Measurements from ENCODE around the gene GATA5.

GATA5 gene

GRCh38 chr20:62472138-62472940, 3.5 kb downstream of the GATA5 start:
- no peak for DNase-seq

DNA sequence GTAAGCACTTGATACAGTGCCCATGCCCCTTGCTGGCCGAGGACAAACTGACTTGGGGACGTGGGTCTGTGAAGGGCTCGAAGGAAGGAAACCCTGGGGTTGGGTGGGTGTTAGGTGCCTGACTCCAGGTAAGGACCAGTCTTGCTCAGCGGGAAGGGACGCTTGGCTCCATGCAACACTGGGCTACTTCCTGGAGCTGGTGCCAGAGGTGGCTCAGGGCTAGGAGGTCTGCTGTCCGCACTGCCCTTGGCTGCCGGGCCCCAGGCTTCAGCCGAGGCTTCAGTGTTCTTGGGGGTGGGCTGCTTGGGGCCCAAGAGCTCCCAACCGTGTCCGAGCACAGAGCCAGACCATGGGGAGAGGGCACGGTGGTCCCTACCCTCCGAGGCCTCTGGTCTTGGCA, 5.3 kb downstream of the GATA5 start:
- DNase-seq: no peak

GRCh38 chr20:62470001-62470400, 5.8 kb downstream of the GATA5 start:
- no peak for DNase-seq

- no peak for DNase-seq
Measured at GRCh38 chr20:62469352-62469751, 6.4 kb downstream of the GATA5 start.

- DNase-seq: no peak
Measured at GRCh38 chr20:62466806-62467537, 8.8 kb downstream of the GATA5 start.

DNA sequence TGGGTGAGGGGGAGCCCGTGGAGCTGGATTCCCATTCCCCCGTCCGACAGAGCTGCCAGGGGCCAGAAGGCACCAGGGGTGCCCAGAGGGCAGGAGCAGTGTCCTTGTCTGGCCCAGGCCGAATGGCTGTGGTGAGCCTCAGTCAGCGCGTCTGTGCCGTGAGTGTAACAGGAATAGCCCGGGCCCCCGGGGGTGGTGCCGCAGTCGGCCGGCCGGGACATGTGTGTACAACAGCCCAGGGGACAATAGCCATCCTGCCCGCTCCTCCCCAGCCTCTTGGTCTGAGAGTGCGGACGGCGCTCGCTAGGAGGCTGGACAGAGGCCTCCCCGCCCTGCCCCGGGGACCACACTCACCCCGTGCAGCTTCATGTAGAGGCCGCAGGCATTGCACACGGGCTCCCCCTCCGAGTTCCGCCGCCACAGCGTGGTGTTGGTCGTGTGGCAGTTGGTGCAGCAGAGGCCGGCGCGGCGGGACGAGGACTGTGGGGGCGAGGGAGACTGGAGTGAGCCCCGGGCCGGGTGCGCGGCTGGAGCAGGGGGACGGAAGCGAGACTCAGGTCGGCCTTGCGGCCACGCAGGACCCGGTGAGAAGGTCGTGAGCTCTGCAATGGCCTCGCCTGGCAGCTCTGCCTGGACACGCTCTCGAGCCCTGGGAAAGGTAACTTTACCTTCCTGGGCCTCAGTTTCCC, 9.6 kb downstream of the GATA5 start:
- no peak for DNase-seq

DNA sequence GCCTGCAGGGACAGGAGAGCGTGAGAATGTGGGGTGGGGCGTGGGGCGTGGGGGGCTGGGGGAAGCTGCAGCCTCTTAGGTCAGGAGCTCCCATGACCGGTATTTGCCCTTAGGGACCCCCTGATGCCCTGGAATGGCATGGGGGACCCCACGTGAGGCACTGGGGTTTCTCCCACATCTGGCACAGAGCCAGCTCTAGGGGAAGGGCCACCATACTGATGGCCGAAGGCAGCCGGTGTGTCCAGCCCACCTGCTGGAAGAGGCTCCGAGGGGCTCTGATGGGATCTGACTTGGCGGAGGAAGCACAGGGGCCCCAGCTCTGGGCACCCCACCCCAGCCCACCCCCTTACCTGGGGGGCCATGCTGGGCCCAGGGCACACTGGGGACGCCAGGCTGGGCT, 10.8 kb downstream of the GATA5 start:
- no peak for DNase-seq

- DNase-seq: no peak
Measured at GRCh38 chr20:62464425-62464770, 11.4 kb downstream of the GATA5 start.

- DNase-seq: no peak
Measured at GRCh38 chr20:62463651-62464424, 12.0 kb downstream of the GATA5 start.

DNA sequence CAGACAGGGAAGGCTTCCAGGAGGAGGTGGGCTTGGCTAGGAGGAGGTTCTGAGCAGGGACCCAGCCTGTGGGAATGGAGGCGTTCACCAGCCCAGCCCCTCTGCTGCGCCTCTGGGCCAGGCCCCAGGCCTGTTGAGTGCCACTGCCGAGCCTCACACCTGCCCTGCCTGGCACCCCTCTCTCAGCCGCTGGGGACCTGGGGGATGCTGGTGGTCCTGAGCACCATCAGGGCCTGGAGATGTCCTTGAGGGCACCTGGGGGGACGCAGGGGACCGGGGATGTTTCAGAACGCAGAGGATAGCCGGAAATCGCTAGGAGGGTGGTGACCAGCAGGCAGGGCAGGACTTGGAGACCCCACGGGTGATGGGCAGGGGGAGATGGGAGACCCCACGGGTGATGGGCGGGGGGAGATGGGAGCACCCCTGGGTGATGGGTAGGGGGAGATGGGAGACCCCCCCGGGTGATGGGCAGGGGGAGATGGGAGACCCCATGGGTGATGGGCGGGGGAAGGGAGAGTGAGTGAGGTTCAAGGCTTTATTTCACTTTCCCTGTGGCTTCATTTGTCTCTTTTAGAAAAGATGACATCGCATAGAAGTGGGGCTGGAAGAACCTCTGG, 12.7 kb downstream of the GATA5 start:
- no peak for DNase-seq

- DNase-seq: no peak
Measured at GRCh38 chr20:62461834-62462233, 14.0 kb downstream of the GATA5 start.

- no peak for DNase-seq
Measured at GRCh38 chr20:62461157-62461556, 14.6 kb downstream of the GATA5 start.

DNA sequence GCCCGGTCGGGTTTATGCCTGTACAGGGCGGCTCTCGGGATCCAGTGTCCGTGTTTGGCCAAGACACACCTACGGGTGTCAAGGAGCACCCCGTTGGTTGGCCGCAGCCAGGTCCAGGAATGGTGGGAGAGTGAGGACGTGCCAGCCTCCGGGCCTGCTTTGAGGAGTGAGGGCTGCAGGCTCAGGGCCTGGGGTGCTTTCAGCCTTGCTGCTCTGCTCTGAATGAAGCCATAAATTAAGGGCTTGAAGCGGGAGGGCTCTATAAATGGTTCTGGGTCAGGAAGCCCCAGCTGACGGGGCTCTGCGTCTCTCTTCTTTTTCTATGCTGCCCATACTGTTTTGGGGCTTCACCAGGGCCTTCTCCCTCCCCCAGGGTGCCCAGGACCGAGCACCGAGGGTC, 15.1 kb downstream of the GATA5 start:
- no peak for DNase-seq

DNA sequence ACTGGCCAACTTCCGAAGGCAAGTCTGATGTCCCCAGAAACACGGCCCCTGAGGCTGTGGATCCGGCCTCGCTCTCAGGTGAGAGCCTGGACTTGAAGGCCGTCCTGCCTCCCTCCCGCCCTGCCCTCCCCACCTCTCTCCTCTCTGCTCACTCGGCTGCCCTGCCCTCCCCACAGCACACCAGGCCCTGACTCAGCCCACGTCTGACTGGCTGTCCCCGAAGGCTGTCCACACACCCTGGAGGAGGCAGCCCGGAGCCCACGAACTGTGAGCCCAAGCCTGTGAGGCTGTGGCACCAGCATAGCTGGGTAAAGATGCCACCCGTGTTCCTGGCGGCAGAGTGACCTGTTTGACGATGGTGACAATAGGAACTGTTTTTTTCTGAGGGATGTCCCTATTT, 16.3 kb downstream of the GATA5 start:
- DNase-seq: no peak

GRCh38 chr20:62458275-62459251, 17.2 kb downstream of the GATA5 start:
- no peak for DNase-seq

- no peak for DNase-seq
Measured at GRCh38 chr20:62457831-62458230, 18.0 kb downstream of the GATA5 start.

DNA sequence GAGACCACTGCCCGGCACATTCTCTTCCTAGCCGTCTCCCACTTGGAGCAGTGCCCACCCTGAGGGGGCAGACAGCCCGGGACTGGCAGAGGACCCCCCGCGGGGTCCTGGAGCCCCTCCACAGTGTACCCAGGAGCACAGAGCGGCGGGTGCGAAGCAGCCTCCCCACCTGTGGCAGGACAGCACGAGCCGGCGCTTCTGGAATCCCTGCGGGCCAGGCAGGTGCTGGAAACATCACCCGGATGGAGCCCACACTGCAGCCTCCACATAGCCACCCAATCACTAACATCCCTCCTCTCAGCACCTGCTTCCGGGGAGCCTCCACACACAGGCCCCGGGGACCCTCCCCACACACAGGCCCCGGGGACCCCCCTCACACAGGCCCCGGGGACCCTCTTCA, 18.7 kb downstream of the GATA5 start:
- DNase-seq: no peak

- no peak for DNase-seq
Measured at GRCh38 chr20:62455929-62456328, 19.9 kb downstream of the GATA5 start.

- DNase-seq: no peak
Measured at GRCh38 chr20:62454904-62455636, 20.7 kb downstream of the GATA5 start.

- DNase-seq: no peak
Measured at GRCh38 chr20:62453186-62453808, 22.5 kb downstream of the GATA5 start.

All from CD4-positive, alpha-beta T cell treated with Interleukin-21 for 1 hour (primary cell).